K562 (cell line): Measurements from ENCODE around the gene ZMYND19. TPM values are rescaled to one million over a fixed set of nuclear protein-coding genes. Genes with fewer than 3 reads are reported as not detected.

ENCODE experiments used
- BCLAF1 ChIP-seq, 2 experiments: fragments of 450-650 bp in 1 of 2; IDR thresholded peaks; 2 replicates each; pipeline ENCODE4 v1.6.1; 2011 to 2017; ENCODE audit warnings: low read depth in 2 of 2, antibody characterized with exemption in 1 of 2, borderline replicate concordance in 1 of 2, low read length in 1 of 2, mild to moderate bottlenecking in 1 of 2, mixed read lengths in 1 of 2; ENCODE audit not compliant: control insufficient read depth in 1 of 2
- CBX1 ChIP-seq: sonication (generic); IDR thresholded peaks from 2 replicates; pipeline ENCODE4 v1.6.1; 2016; ENCODE audit warnings: antibody characterized with exemption, low read depth, mild to moderate bottlenecking
- CTCF ChIP-seq, 3 experiments: IDR thresholded peaks in 2 of 3; conservative IDR thresholded peaks in 1 of 3; 2 replicates each; pipeline ENCODE4 v1.5.1; 2011 to 2012; ENCODE audit warnings: low read length in 3 of 3, mild to moderate bottlenecking in 3 of 3, control low read depth in 2 of 3, improper control_type of control experiment in 1 of 3, inconsistent platforms in 1 of 3, low read depth in 1 of 3, mixed read lengths in 1 of 3, moderate library complexity in 1 of 3; ENCODE audit not compliant: insufficient read depth in 2 of 3
- DIDO1 ChIP-seq: fragments of 450-650 bp; IDR thresholded peaks from 2 replicates; pipeline ENCODE4 v1.6.1; 2016; ENCODE audit warnings: low read depth, missing biosample characterization, missing genetic modification characterization
- FOXJ2 ChIP-seq: fragments of 200-800 bp; sonication (Bioruptor generic); IDR thresholded peaks from 2 replicates; pipeline ENCODE4 v1.6.1; 2016; ENCODE audit warnings: missing genetic modification characterization, missing compliant biosample characterization
- GABPB1 ChIP-seq: sonication (generic); formaldehyde crosslinking; IDR thresholded peaks from 2 replicates; pipeline ENCODE4 v1.8.0; 2022; ENCODE audit warnings: mild to moderate bottlenecking, missing genetic modification reagents
- ID3 ChIP-seq, 2 experiments: fragments of 250-450 bp in 1 of 2; fragments of 450-650 bp in 1 of 2; sonication (Bioruptor Pico) in 1 of 2; IDR thresholded peaks; 2 replicates each; pipeline versions ENCODE4 v1.6.1 to v1.8.0; 2016 to 2021; ENCODE audit warnings: mild to moderate bottlenecking in 2 of 2, moderate library complexity in 2 of 2, missing compliant biosample characterization in 1 of 2, missing genetic modification characterization in 1 of 2
- NRF1 ChIP-seq, 2 experiments: fragments of 450-650 bp; IDR thresholded peaks in 1 of 2; conservative IDR thresholded peaks in 1 of 2; 2 replicates each; pipeline ENCODE4 v1.6.1; 2014; ENCODE audit warnings: mild to moderate bottlenecking in 2 of 2
- PHF20 ChIP-seq: fragments of 450-650 bp; IDR thresholded peaks from 2 replicates; pipeline ENCODE4 v1.6.1; 2018; ENCODE audit not compliant: partially characterized antibody
- PHF21A ChIP-seq: fragments of 450-650 bp; IDR thresholded peaks from 2 replicates; pipeline ENCODE4 v1.6.1; 2017; ENCODE audit warnings: low read depth, borderline replicate concordance
- SAP30 ChIP-seq: fragments of 200-600 bp; sonication (generic); IDR thresholded peaks from 2 replicates; pipeline ENCODE4 v1.6.1; 2012; ENCODE audit warnings: borderline replicate concordance, low read depth, mild to moderate bottlenecking, moderate library complexity, low read length, control low read depth, inconsistent platforms; ENCODE audit not compliant: insufficient read depth, poor library complexity, severe bottlenecking
- TEAD4 ChIP-seq, 2 experiments: sonication (generic) in 1 of 2; formaldehyde crosslinking in 1 of 2; IDR thresholded peaks; 2 replicates each; pipeline versions ENCODE4 v1.6.1 to v1.8.0; 2012 to 2022; ENCODE audit warnings: borderline replicate concordance in 1 of 2, inconsistent platforms in 1 of 2, low read length in 1 of 2, mild to moderate bottlenecking in 1 of 2, missing genetic modification reagents in 1 of 2
- XRCC5 ChIP-seq: fragments of 200-400 bp; formaldehyde crosslinking; IDR thresholded peaks from 2 replicates; pipeline ENCODE4 v1.6.1; 2017; ENCODE audit warnings: low read depth, mild to moderate bottlenecking, low read length
- ZBTB9 ChIP-seq: fragments of 450-650 bp; formaldehyde crosslinking; IDR thresholded peaks from 2 replicates; pipeline ENCODE4 v1.4.0; 2020; ENCODE audit warnings: mild to moderate bottlenecking, moderate library complexity
- ZNF134 ChIP-seq: fragments of 250-450 bp; sonication (Bioruptor Pico); conservative IDR thresholded peaks from 2 replicates; pipeline ENCODE4 v1.4.0; 2020
- polyA plus RNA-seq, 8 experiments: library from polyadenylated mRNA; depleted of rRNA in 4 of 8; stranded (reverse) in 5 of 8; unstranded in 3 of 8; fragments of >200 nt; fragmentation: Nextera tagmentation in 2 of 8; fragmentation: Illumina TruSeq in 1 of 8; extraction: Ambion mirVana in 2 of 8; extraction: Trizol in 1 of 8; gene quantifications; 2 replicates each; pipeline versions ENCODE4 v1.2.1 to v1.2.3, GENCODE V29; 2011 to 2014; ENCODE audit warnings: inconsistent platforms in 1 of 8, missing spikeins in 1 of 8
- total RNA-seq, 7 experiments: library from RNA; depleted of rRNA in 6 of 7; stranded (reverse); fragments of >200 nt in 6 of 7; fragmentation: Illumina TruSeq in 2 of 7; extraction: Trizol in 2 of 7; gene quantifications; 2 replicates each; pipeline versions ENCODE4 v1.2.1 to v1.2.3, GENCODE V29; 2011 to 2021; ENCODE audit warnings: low replicate concordance in 1 of 7

ZMYND19 gene
- total and polyA plus RNA-seq, 9 of the 15 experiments (the other 6 are each of a cell fraction or from before 2014, with no cell fraction given) = 1.0 to 86.7 (median 44.0) TPM

GRCh38 chr9:137578518-137579258 lies 11.6 kb downstream of the ZMYND19 start, which contains the start of gene DPH7 (continued):
- TF ChIP-seq BCLAF1 (IDR thresholded peaks at IDR 0.05; ENCODE audit: borderline replicate concordance in 1 of 2, control insufficient read depth in 1 of 2, low read depth in 2 of 2, low read length in 1 of 2) = peak in 1 of 2 experiments; percentile 69; a peak in 2 of 4 replicates
- peak; percentile 93 for TF ChIP-seq ZBTB9 (CRISPR knock-in tag)
- peak; percentile 43; the same call in 1 of the 2 replicates for TF ChIP-seq DIDO1
- TF ChIP-seq PHF20 = peak; percentile 84
- TF ChIP-seq ID3 (CRISPR knock-in tag; IDR thresholded peaks at IDR 0.05) = no peak
- peak; percentile 69; the same call in 1 of the 2 replicates for TF ChIP-seq ID3 (tag; IDR thresholded peaks at IDR 0.05)
- no peak for TF ChIP-seq TEAD4 (IDR thresholded peaks at IDR 0.05; ENCODE audit: low read length)
- TF ChIP-seq TEAD4 (CRISPR knock-in tag; IDR thresholded peaks at IDR 0.05; ENCODE audit: borderline replicate concordance) = no peak
- TF ChIP-seq CTCF (IDR thresholded peaks at IDR 0.05 in 2 of 3, conservative IDR thresholded peaks at IDR 0.05 in 1 of 3; ENCODE audit: insufficient read depth in 2 of 3, low read depth in 1 of 3, low read length in 3 of 3) = peak; percentile 88 to 92 (median 91)
- TF ChIP-seq CBX1 = peak; percentile 75; the same call in 1 of the 2 replicates
- no peak for TF ChIP-seq PHF21A
- no peak for TF ChIP-seq FOXJ2
- peak; percentile 91 for TF ChIP-seq SAP30
- TF ChIP-seq ZNF134 (CRISPR knock-in tag) = no peak
- peak; percentile 78 to 81 for TF ChIP-seq NRF1 (conservative IDR thresholded peaks at IDR 0.05 in 1 of 2, IDR thresholded peaks at IDR 0.05 in 1 of 2)
- peak; percentile 97 for TF ChIP-seq GABPB1 (CRISPR knock-in tag)
- peak; percentile 98 for TF ChIP-seq XRCC5
